Measurements from ENCODE around the gene ADAMTS1.

The ADAMTS1 gene

DNA sequence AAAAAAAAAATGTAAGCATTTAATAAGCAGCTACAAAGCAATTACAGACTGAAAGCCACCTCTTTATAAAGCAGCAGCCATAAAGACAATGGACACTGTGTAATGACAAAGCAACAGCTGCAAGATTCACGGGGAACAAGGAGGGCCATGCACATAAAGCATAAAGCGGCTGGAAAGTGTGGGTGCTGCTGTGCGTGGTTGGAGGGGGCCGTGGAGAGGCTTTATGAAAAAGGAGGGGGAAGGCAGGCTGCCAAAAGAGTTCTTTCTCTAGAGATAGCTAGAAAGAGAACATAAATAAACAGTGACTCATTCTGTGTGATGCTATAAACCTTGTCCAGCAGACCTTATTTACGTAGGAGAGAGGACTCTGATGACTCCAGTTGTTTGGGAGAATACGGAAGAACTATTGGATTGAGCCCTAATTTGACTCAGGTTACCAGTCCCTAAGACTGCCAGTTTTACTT is 49.3 kb downstream of the ADAMTS1 start (continued):
- no peak; the same call in 1 of the 2 replicates for TF ChIP-seq ZBTB10 (tag by site-specific recombination; IDR thresholded peaks at IDR 0.05)
- TF ChIP-seq, protein P1, sequence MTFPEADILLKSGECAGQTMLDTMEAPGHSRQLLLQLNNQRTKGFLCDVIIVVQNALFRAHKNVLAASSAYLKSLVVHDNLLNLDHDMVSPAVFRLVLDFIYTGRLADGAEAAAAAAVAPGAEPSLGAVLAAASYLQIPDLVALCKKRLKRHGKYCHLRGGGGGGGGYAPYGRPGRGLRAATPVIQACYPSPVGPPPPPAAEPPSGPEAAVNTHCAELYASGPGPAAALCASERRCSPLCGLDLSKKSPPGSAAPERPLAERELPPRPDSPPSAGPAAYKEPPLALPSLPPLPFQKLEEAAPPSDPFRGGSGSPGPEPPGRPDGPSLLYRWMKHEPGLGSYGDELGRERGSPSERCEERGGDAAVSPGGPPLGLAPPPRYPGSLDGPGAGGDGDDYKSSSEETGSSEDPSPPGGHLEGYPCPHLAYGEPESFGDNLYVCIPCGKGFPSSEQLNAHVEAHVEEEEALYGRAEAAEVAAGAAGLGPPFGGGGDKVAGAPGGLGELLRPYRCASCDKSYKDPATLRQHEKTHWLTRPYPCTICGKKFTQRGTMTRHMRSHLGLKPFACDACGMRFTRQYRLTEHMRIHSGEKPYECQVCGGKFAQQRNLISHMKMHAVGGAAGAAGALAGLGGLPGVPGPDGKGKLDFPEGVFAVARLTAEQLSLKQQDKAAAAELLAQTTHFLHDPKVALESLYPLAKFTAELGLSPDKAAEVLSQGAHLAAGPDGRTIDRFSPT (tag by site-specific recombination; IDR thresholded peaks at IDR 0.05): peak; percentile 69
- TF ChIP-seq FEZF1 (tag by site-specific recombination; IDR thresholded peaks at IDR 0.05): peak; percentile 80
- TF ChIP-seq IKZF3 (tag by site-specific recombination; IDR thresholded peaks at IDR 0.05): no peak; the same call in 1 of the 2 replicates
- TF ChIP-seq ZSCAN30 (tag by site-specific recombination; IDR thresholded peaks at IDR 0.05): 0 out of 2 replicates have a peak, but pooled peaks have one; percentile 4
- peak; percentile 69; the same call in 1 of the 2 replicates for TF ChIP-seq KLF8 (tag by site-specific recombination; IDR thresholded peaks at IDR 0.05)
- no peak for TF ChIP-seq ZNF266 (tag by site-specific recombination; IDR thresholded peaks at IDR 0.05; ENCODE audit: low read depth)
- peak; percentile 99 for TF ChIP-seq ZNF629 (tag by site-specific recombination; IDR thresholded peaks at IDR 0.05)
- no peak for TF ChIP-seq ZNF274 (IDR thresholded peaks at IDR 0.05; ENCODE audit: low read length)
- no peak for TF ChIP-seq ZNF274 (tag by site-specific recombination; IDR thresholded peaks at IDR 0.05; ENCODE audit: borderline replicate concordance)
- 0 out of 2 replicates have a peak, but pooled peaks have one; percentile 14 for TF ChIP-seq ZNF335 (tag by site-specific recombination; conservative IDR thresholded peaks at IDR 0.05)
- no peak for TF ChIP-seq ZNF138 (tag by site-specific recombination; IDR thresholded peaks at IDR 0.05; ENCODE audit: borderline replicate concordance)
- TF ChIP-seq, protein P2, sequence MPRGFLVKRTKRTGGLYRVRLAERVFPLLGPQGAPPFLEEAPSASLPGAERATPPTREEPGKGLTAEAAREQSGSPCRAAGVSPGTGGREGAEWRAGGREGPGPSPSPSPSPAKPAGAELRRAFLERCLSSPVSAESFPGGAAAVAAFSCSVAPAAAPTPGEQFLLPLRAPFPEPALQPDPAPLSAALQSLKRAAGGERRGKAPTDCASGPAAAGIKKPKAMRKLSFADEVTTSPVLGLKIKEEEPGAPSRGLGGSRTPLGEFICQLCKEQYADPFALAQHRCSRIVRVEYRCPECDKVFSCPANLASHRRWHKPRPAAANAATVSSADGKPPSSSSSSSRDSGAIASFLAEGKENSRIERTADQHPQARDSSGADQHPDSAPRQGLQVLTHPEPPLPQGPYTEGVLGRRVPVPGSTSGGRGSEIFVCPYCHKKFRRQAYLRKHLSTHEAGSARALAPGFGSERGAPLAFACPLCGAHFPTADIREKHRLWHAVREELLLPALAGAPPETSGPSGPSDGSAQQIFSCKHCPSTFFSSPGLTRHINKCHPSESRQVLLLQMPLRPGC (tag by site-specific recombination; IDR thresholded peaks at IDR 0.05): peak; percentile 69; the same call in 1 of the 2 replicates
- peak; percentile 93 for TF ChIP-seq ZNF664 (tag by site-specific recombination; IDR thresholded peaks at IDR 0.05)
- TF ChIP-seq, protein P3, sequence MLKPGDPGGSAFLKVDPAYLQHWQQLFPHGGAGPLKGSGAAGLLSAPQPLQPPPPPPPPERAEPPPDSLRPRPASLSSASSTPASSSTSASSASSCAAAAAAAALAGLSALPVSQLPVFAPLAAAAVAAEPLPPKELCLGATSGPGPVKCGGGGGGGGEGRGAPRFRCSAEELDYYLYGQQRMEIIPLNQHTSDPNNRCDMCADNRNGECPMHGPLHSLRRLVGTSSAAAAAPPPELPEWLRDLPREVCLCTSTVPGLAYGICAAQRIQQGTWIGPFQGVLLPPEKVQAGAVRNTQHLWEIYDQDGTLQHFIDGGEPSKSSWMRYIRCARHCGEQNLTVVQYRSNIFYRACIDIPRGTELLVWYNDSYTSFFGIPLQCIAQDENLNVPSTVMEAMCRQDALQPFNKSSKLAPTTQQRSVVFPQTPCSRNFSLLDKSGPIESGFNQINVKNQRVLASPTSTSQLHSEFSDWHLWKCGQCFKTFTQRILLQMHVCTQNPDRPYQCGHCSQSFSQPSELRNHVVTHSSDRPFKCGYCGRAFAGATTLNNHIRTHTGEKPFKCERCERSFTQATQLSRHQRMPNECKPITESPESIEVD (tag by site-specific recombination; IDR thresholded peaks at IDR 0.05): peak; percentile 74
- peak; percentile 49; the same call in 1 of the 2 replicates for TF ChIP-seq ZBTB48 (tag by site-specific recombination; IDR thresholded peaks at IDR 0.05)
- no peak for TF ChIP-seq ZBTB11 (tag by site-specific recombination; conservative IDR thresholded peaks at IDR 0.05; ENCODE audit: low read depth)
- TF ChIP-seq, protein P4, sequence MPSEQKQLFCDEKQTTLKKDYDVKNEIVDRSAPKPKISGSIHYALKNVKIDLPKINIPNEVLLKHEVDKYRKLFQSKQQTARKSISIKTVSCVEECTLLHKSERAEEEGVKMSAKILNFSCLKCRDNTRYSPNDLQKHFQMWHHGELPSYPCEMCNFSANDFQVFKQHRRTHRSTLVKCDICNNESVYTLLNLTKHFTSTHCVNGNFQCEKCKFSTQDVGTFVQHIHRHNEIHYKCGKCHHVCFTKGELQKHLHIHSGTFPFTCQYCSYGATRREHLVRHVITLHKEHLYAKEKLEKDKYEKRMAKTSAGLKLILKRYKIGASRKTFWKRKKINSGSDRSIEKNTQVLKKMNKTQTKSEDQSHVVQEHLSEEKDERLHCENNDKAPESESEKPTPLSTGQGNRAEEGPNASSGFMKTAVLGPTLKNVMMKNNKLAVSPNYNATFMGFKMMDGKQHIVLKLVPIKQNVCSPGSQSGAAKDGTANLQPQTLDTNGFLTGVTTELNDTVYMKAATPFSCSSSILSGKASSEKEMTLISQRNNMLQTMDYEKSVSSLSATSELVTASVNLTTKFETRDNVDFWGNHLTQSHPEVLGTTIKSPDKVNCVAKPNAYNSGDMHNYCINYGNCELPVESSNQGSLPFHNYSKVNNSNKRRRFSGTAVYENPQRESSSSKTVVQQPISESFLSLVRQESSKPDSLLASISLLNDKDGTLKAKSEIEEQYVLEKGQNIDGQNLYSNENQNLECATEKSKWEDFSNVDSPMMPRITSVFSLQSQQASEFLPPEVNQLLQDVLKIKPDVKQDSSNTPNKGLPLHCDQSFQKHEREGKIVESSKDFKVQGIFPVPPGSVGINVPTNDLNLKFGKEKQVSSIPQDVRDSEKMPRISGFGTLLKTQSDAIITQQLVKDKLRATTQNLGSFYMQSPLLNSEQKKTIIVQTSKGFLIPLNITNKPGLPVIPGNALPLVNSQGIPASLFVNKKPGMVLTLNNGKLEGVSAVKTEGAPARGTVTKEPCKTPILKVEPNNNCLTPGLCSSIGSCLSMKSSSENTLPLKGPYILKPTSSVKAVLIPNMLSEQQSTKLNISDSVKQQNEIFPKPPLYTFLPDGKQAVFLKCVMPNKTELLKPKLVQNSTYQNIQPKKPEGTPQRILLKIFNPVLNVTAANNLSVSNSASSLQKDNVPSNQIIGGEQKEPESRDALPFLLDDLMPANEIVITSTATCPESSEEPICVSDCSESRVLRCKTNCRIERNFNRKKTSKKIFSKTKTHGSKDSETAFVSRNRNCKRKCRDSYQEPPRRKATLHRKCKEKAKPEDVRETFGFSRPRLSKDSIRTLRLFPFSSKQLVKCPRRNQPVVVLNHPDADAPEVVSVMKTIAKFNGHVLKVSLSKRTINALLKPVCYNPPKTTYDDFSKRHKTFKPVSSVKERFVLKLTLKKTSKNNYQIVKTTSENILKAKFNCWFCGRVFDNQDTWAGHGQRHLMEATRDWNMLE (tag by site-specific recombination; conservative IDR thresholded peaks at IDR 0.05; ENCODE audit: low read depth): peak; percentile 48; the same call in 1 of the 2 replicates
- 0 out of 2 replicates have a peak, but pooled peaks have one; percentile 36 for TF ChIP-seq ZBTB17 (tag by site-specific recombination; IDR thresholded peaks at IDR 0.05)
- TF ChIP-seq ZNF843 (tag by site-specific recombination; IDR thresholded peaks at IDR 0.05): peak; percentile 83
- TF ChIP-seq ZFHX2 (tag by site-specific recombination; conservative IDR thresholded peaks at IDR 0.05): peak; percentile 97

Data from HEK293 (cell line).